B cell (primary cell): ENCODE results near the gene PCSK1N. TPM values are rescaled to one million over a fixed set of nuclear protein-coding genes. Genes with fewer than 3 reads are reported as not detected.

Experiments used
- ATAC-seq: fragments of 200-7000 bp; cut with Tn5 transposase; one replicate; pipeline ENCODE4 v1.10.0; 2021; ENCODE audit warnings: low read depth, mild to moderate bottlenecking, moderate number of reproducible peaks, moderate library complexity
- CTCF ChIA-PET: fragments of 350-600 bp; sonication (Branson Sonifier 250); formaldehyde crosslinking; loops from one replicate; lab custom pipeline; 2021; ENCODE audit warnings: antibody characterized with exemption, inconsistent platforms; lab: Charles Lee
- POLR2A ChIA-PET: fragments of 350-600 bp; sonication (Branson Sonifier 250); formaldehyde crosslinking; loops from one replicate; lab custom pipeline; 2021; ENCODE audit warnings: antibody characterized with exemption; lab: Charles Lee
- DNase-seq: peaks from one replicate; pipeline ENCODE4 v3.0.0; 2013
- H2AFZ ChIP-seq: 2 replicates; pipeline ENCODE4 v1.6.1; 2012; ENCODE audit warnings: mild to moderate bottlenecking, low read depth, low read length; ENCODE audit not compliant: insufficient read depth, poor library complexity, severe bottlenecking
- H3K27ac ChIP-seq, 2 donors: 1 replicate in 1 of 2; 2 replicates in 1 of 2; pipeline ENCODE4 v1.5.1; 2012 to 2013; ENCODE audit warnings: low read length in 2 of 2, mild to moderate bottlenecking in 2 of 2, moderate library complexity in 1 of 2
- H3K27me3 ChIP-seq, 4 experiments: fragments of 200-600 bp in 1 of 4; sonication (generic) in 1 of 4; replicated peaks in 1 of 4; 1 replicate in 2 of 4; 2 replicates in 2 of 4; pipeline versions ENCODE4 v1.6.1 to v1.7.0; 2013 to 2016; ENCODE audit warnings: low read length in 3 of 4, mild to moderate bottlenecking in 2 of 4, mixed read lengths in 1 of 4, moderate library complexity in 1 of 4; ENCODE audit not compliant: insufficient read depth in 4 of 4, control insufficient read depth in 3 of 4; ENCODE audit errors: control extremely low read depth in 1 of 4
- H3K36me3 ChIP-seq, 2 experiments: replicated peaks in 1 of 2; 1 replicate in 1 of 2; 2 replicates in 1 of 2; pipeline versions ENCODE4 v1.6.1 to v1.7.1; 2013; ENCODE audit warnings: low read length in 1 of 2; ENCODE audit not compliant: insufficient read depth in 2 of 2, control insufficient read depth in 1 of 2; ENCODE audit errors: control extremely low read depth in 1 of 2, extremely low read depth in 1 of 2
- H3K4me1 ChIP-seq, 2 donors: fragments of 200-600 bp in 1 of 2; sonication (generic) in 1 of 2; 1 replicate in 1 of 2; 2 replicates in 1 of 2; pipeline versions ENCODE4 v1.5.1 to v1.6.1; 2013 to 2017; ENCODE audit warnings: low read length in 2 of 2; ENCODE audit not compliant: control insufficient read depth in 2 of 2, insufficient read depth in 2 of 2
- H3K4me2 ChIP-seq: replicated peaks from 2 replicates; pipeline ENCODE3; 2012; ENCODE audit warnings: mild to moderate bottlenecking, low read depth, low read length; ENCODE audit not compliant: poor library complexity, severe bottlenecking
- H3K4me3 ChIP-seq, 5 experiments: fragments of 200-600 bp in 1 of 5; sonication (generic) in 1 of 5; 1 replicate in 3 of 5; 2 replicates in 2 of 5; pipeline versions ENCODE4 v1.5.1 to v1.7.0; 2011 to 2016; ENCODE audit warnings: low read length in 4 of 5, mild to moderate bottlenecking in 4 of 5, low read depth in 2 of 5, control low read depth in 1 of 5, moderate library complexity in 1 of 5; ENCODE audit not compliant: insufficient read depth in 1 of 5; ENCODE audit errors: control extremely low read depth in 1 of 5, extremely low read depth in 1 of 5
- H3K79me2 ChIP-seq: fragments of 200-600 bp; sonication (generic); one replicate; pipeline ENCODE4 v1.6.0; 2016; ENCODE audit warnings: low read length; ENCODE audit not compliant: control insufficient read depth, insufficient read depth
- H3K9ac ChIP-seq: fragments of 200-600 bp; sonication (generic); 2 replicates; pipeline ENCODE4 v1.6.1; 2017; ENCODE audit warnings: mild to moderate bottlenecking, low read length, moderate library complexity
- H3K9me3 ChIP-seq, 3 donors: one replicate each; pipeline versions ENCODE4 v1.6.1 to v1.7.1; 2013; ENCODE audit warnings: low read length in 2 of 3; ENCODE audit not compliant: control insufficient read depth in 2 of 3, insufficient read depth in 1 of 3; ENCODE audit errors: control extremely low read depth in 1 of 3
- H4K20me1 ChIP-seq: 2 replicates; pipeline ENCODE4 v1.6.0; 2012; ENCODE audit warnings: mild to moderate bottlenecking, low read length; ENCODE audit not compliant: insufficient read depth, control insufficient read depth, poor library complexity, severe bottlenecking
- H3K27ac Mint-ChIP-seq: one replicate; pipeline ENCODE4 v1.8.0; 2021; ENCODE audit warnings: mixed read lengths
- H3K27me3 Mint-ChIP-seq: one replicate; pipeline ENCODE4 v1.8.0; 2021; ENCODE audit warnings: mixed read lengths
- H3K4me1 Mint-ChIP-seq: one replicate; pipeline ENCODE4 v1.8.0; 2021; ENCODE audit warnings: mixed read lengths
- H3K4me3 Mint-ChIP-seq: one replicate; pipeline ENCODE4 v1.8.0; 2021; ENCODE audit warnings: mixed read lengths
- H3K9me3 Mint-ChIP-seq: one replicate; pipeline ENCODE4 v1.8.0; 2022; ENCODE audit warnings: mixed read lengths; ENCODE audit not compliant: insufficient read depth
- CTCF ChIP-seq: fragments of 200-600 bp; IDR thresholded peaks from one replicate; pipeline ENCODE4 v1.8.0; 2022; ENCODE audit warnings: antibody characterized with exemption, mild to moderate bottlenecking
- EZH2 ChIP-seq: IDR thresholded peaks from 2 replicates; pipeline ENCODE4 v1.6.1; 2012; ENCODE audit warnings: borderline replicate concordance, low read depth, mild to moderate bottlenecking, moderate library complexity, low read length; ENCODE audit not compliant: insufficient read depth, poor library complexity, severe bottlenecking
- WGBS: methylation state at CpG from one replicate; pipeline ENCODE4 v1.1.5; 2013; ENCODE audit warnings: missing lambda C conversion rate; ENCODE audit not compliant: insufficient coverage; 5-methylcytosine and 5-hydroxymethylcytosine counted together
- intact Hi-C: fragments of 100-400 bp; cut with micrococcal nuclease; formaldehyde crosslinking; loops from one replicate; pipeline ENCODE4 v1.10.0; 2022
- polyA plus RNA-seq: library from polyadenylated mRNA; depleted of rRNA; stranded (reverse); fragments of >200 nt; gene quantifications from 2 replicates; pipeline ENCODE4 v1.2.3, GENCODE V29; 2012
- total RNA-seq, 2 donors: library from RNA; stranded (reverse); fragments of 120-200 nt in 1 of 2; gene quantifications; 1 replicate in 1 of 2; 2 replicates in 1 of 2; pipeline versions ENCODE4 v1.2.3 to v1.2.4, GENCODE V29; 2013 to 2022

PCSK1N gene
- total and polyA plus RNA-seq, 2 donors (not counting 1 experiment from before 2014, with no cell fraction given), result 0.09 TPM; not detected in 1

- Histone ChIP-seq H3K4me1 (peaks cover 4 to 16% of the 10 kb centered on the region in 2 donors), H2AFZ (peak within 1 kb of the TSS; percentile 83), H3K4me3 (peak within 1 kb of the TSS; percentile 65 to 82 (median 76)), H3K9ac (peak within 1 kb of the TSS; percentile 78), H3K27ac (peak within 1 kb of the TSS; percentile 95 to 96), H3K27me3 (no peaks in the 10 kb centered on the region), H3K79me2 (no peaks in the 10 kb centered on the region), H3K36me3 (peaks cover 0 to 5% of the 10 kb centered on the region in 2 experiments), H4K20me1 (no peaks in the 10 kb centered on the region), H3K9me3 (no peaks in the 10 kb centered on the region), H3K4me2 (peak within 1 kb of the TSS; percentile 77)
- ChIA-PET CTCF (interaction anchor here (1.0 to 1.5 kb wide), 5 partner anchors 118 to 354 kb away, joined by 3 to 7 read pairs (median 3); partner anchors contain the start of gene WAS), POLR2A (interaction anchor here (0.6 to 1.5 kb wide), 9 partner anchors 65 to 1646 kb away, joined by 3 to 9 read pairs (median 4); partner anchors contain the start of genes PQBP1, TBC1D25 and TIMM17B)
- peak within 1 kb of the TSS; percentile 96 for H3K4me3 Mint-ChIP-seq
- H3K9me3 Mint-ChIP-seq, result no peaks in the 10 kb centered on the region
- intact Hi-C loops, result loop anchor here (1.0 to 5.0 kb wide), 9 partner anchors 64 to 324 kb away; partner anchors contain the start of genes FTSJ1, PIM2, SUV39H1 and TFE3
- peaks cover 14% of the 10 kb centered on the region for H3K4me1 Mint-ChIP-seq
- H3K27ac Mint-ChIP-seq, result peak within 1 kb of the TSS; percentile 98
- ATAC-seq, result peak; percentile 80
- peak; percentile 97 for DNase-seq
- TF ChIP-seq EZH2 (no peak), CTCF (no peak)
- under 1% methylated on average over 75 of the region's 89 CpGs for WGBS
- no peaks in the 10 kb centered on the region for H3K27me3 Mint-ChIP-seq
Observed at GRCh38 chrX:48801280-48802088, 33.9 kb downstream of the PCSK1N start, which contains the start of gene HDAC6. Gene HDAC6 (plus strand): TSS chrX:48802067. CDS start chrX:48802693, 626 bp downstream.
